HG03060 (cell line): ENCODE data around the gene PVALB.

Source experiments
- ATAC-seq: cut with Tn5 transposase; IDR thresholded peaks from one replicate; pipeline ENCODE4 v1.9.1; 2021; ENCODE audit warnings: low read depth, moderate number of reproducible peaks; ENCODE audit not compliant: unreplicated experiment

PVALB gene

GRCh38 chr22:36850056-36850455 is 33.2 kb upstream of the PVALB start:
- no peak for ATAC-seq

DNA sequence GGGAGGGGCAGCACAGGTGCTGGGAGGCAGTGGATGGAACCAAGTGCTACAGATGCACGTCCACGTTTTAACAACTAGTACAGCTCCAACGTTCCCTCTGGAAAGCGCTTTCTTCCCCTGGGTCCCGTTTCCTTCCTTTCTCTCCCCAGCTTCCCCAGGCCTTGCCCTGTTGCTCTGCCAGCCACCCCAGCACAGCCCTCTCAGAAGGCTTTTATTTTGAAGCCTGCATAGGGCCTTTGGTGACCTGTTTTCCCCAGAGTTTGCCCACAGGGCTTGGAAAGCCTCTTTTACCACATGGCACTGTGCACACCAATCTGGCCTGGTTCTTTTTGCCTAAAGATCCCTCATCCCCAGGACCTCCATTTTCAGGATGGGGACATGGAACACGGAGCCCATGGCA is 30.1 kb upstream of the PVALB start:
- ATAC-seq = no peak

DNA sequence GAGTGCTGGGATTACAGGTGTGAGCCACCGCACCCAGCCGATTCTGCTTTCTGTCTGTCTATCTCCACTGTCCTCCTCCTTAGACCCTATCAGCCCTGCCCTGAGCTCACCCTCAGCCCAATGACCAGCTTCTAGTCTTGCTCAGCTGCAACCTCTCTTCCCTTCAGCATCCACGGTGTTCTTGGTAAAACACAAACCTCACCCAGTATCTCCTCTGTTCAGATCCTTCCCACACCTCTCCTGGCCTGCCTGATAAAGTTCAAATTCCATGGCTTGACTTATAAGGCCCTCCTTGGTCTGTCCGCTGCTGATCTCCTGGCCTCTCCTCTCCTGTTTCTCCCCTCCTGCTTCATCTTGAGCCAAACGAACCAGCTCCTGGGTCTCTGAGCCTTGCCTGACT is 29.4 kb upstream of the PVALB start:
- no peak for ATAC-seq

- ATAC-seq = no peak
Measured at GRCh38 chr22:36840106-36840505, 23.3 kb upstream of the PVALB start.

DNA sequence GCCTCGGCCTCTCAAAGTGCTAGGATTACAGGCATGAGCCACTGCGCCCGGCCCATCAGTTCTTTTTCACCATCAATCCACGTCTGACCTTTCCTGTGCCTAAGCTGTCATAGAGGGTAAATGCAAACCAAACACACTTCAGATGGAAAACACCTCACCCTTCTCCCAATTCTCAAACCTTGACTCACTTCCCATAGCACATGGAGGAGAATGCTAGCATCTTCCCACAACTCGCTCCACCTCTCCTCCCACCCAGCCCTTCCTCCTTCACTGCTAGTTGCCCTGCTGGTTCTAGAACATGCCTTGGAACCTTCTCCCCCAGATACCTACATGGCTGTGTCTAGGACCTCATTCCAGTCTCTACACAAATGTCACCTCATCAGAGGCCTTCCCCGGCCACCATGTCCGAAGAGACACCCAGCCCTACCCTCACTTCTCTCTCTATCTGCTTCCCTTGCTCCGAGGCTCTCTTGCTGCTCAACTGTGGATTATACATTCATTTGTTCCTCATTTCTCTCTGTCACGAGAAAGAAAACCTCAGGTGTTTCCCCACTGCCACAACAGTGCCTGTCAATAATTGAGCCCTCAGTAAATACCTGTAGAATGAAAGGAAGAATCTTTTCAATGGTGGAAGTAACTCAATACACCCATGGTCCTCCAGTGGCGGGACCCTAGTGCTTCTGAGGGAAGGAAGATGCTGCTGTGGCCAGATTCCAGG is 22.7 kb upstream of the PVALB start:
- ATAC-seq = no peak

DNA sequence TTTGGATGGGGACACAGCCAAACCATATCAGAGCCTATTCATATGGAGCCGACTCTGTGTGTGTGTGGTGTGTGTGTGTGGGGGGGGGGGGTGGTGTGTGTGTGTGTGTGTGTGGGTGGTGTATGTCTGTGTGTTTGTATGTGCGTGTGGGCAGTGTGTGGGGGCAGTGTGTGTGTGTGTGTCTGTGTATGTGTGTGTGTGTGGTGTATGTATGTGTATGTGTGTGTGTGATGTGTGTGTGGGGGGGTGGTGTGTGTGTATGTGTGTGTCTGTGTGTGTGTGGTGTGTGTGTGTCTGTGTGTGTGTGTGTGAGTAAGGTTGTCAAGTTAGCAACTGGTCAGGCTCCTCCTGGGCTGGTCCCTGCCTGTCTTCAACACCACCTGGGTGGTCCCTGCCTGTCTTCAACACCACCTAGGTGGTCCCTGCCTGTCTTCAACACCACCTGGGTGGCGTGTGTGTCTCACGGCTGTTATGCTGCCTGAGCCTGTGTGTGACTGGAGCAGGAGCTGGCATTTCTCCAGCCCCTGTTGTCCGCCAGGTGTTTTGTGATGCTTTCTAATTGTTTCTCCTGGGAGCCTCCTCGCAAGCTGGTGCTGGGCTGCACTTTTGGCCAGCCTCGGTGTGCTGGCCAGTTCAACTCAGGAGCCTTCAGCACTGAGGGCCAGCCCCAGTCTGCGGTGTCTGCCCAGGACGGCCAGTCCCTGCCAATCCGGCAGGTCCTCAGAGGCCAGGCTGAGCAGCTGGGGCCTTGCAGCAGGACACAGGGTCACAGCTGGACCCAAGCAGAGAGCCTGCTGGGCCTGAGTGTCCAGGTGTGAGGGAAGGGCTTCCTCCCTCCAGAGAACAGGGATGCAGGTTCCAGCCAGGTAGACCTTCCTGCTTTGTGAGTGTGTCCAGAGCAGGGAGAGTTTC is 21.5 kb upstream of the PVALB start:
- no peak for ATAC-seq

- no peak for ATAC-seq
Measured at GRCh38 chr22:36835903-36836302, 19.1 kb upstream of the PVALB start.

- no peak for ATAC-seq
Measured at GRCh38 chr22:36833073-36833472, 16.2 kb upstream of the PVALB start.

GRCh38 chr22:36831717-36832116 is 14.9 kb upstream of the PVALB start:
- no peak for ATAC-seq

DNA sequence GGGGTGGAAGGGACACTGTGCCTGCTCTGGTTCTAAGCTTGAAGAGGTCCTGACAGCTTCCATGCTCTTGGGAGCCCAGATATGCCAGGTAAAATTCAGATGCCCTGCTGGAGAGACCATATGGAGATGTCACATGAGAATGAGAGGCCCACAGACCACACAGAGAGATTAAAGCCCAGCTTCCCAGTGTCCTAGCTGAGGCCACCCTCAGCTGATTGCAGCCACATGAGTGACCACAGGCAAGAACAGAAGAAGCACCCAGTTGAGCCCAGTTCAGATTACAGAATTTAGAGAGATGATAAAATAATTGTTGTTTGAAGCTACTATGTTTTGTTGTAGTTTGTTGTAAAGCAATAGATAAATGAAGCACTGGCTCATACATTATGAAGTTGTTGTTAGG is 14.4 kb upstream of the PVALB start:
- ATAC-seq = no peak

- no peak for ATAC-seq
Measured at GRCh38 chr22:36830601-36831000, 13.8 kb upstream of the PVALB start.

GRCh38 chr22:36829370-36830002 is 12.7 kb upstream of the PVALB start:
- ATAC-seq = no peak

- no peak for ATAC-seq
Measured at GRCh38 chr22:36828815-36829214, 12.0 kb upstream of the PVALB start.

- no peak for ATAC-seq
Measured at GRCh38 chr22:36826262-36826661, 9.4 kb upstream of the PVALB start.

DNA sequence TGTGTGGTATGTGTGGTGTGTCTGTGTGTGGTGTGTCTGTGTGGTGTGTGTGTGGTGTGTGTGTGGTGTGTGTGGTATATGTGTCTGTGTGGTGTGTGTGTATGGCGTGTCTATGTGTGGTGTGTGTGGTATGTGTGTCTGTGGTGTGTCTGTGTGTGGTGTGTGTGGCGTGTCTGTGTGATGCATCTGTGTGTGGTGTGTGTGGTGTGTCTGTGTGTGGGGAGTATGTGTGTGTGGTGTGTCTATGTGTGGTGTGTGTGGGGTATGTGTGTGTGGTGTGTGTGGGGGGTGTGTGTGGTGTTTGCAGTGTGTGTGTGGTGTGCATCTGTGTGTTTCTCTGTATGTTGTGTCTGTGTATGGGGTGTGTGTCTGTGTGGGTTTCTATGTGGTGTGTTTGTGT is 7.8 kb upstream of the PVALB start:
- ATAC-seq = no peak

- ATAC-seq = no peak
Measured at GRCh38 chr22:36823186-36823839, 6.5 kb upstream of the PVALB start.

- ATAC-seq = no peak
Measured at GRCh38 chr22:36822581-36822980, 5.7 kb upstream of the PVALB start.

DNA sequence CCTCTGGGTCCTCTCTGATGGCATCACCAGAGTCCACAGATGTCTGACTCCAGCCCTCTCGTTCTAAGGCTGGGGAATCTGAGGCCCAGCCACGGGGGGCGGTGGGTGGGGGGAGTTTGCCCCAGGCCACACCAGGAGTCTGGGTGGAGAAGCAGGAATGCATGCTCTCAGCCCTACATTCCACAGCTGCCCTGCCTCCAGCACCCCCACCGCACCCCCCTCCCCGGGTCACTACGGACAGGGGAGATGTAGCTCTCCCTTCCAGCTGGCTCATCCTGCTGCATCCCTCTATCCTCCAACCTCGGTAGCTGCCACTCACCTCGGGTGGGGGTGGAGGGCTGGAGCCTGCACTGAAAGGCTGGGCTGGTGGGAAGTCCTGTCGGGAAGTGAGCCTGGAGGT is 2.3 kb upstream of the PVALB start:
- ATAC-seq = no peak

DNA sequence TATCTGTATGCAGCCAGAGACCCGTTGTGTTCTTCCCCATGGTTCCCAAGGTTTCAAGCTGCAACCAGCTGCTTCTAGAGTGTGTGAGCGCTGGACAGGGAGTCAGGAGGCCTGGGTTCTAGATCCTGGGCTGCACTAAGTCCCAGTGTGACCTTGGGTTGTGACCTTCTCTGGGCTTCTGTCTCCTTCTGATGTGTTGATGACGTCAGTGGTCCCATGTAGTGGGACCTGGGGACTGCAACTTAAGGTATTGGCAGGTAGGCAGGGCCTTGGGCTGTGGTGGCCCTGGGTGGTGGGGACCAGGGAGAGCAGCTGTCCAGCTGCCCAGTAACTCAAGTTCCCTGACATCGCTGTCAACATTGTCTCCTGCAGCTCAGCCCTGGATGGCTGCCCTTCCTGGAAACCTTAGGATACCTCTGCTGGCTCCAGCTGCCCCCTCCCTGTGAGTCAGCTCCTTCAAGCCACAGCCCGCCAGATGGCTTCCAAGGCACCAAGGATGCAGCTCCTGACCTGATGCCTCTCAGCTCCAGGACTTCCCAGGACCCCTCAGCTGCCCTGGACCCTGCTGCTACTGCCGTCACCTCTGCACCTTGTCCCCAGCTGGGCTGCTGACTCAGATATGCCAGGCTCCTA is 1.3 kb upstream of the PVALB start:
- ATAC-seq = no peak

DNA sequence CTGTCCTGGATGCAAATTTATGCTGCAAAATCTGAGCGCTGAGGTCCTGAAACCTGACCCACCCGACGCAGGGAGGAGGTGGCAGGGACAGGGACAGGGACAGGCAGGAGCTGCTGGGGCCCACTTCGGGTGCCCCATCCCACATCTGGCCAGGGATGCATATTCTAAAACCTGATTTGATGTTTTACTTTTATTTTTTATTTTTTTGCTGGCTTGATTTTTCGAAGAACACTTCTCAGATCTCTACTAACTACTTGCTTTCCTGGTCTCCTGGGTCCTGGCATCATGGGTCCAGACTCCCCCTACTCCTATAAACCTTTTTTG is 652 bp upstream of the PVALB start:
- no peak for ATAC-seq

GRCh38 chr22:36816339-36816635 is 548 bp downstream of the PVALB start:
- ATAC-seq = no peak
